ENCODE results near the gene ANKRD2.

ANKRD2 gene

GRCh38 chr10:97612386-97612785 is 39.8 kb downstream of the ANKRD2 start:
- Histone ChIP-seq H2AFZ (ENCODE audit: low read depth) (0 out of 2 replicates have a peak overlapping the region, but pooled peaks have one; percentile 18), H3K4me1 (ENCODE audit: low read depth, poor library complexity, severe bottlenecking) (no peaks in the 10 kb centered on the region), H3K27ac (no peak overlapping the region), H3K4me3 (IDR thresholded peaks at IDR 0.05; ENCODE audit: insufficient read depth, low read depth, low read length) (no peak overlapping the region), H3K79me2 (ENCODE audit: insufficient read depth, low read depth) (no peaks in the 10 kb centered on the region), H3K36me3 (ENCODE audit: insufficient read depth) (no peaks in the 10 kb centered on the region), H3K4me2 (no peak overlapping the region), H3K27me3 (ENCODE audit: insufficient read depth, low read depth) (no peaks in the 10 kb centered on the region), H3K9ac (no peak overlapping the region), H4K20me1 (ENCODE audit: insufficient read depth) (no peaks in the 10 kb centered on the region)
- peak; percentile 43; the same call in 1 of the 2 replicates for TF ChIP-seq CTCF (conservative IDR thresholded peaks at IDR 0.05; ENCODE audit: low read depth, low read length)

- Histone ChIP-seq H3K27ac (no peak overlapping the region), H3K4me3 (IDR thresholded peaks at IDR 0.05; ENCODE audit: insufficient read depth, low read depth, low read length) (no peak overlapping the region), H2AFZ (ENCODE audit: low read depth) (no peak overlapping the region), H3K27me3 (ENCODE audit: insufficient read depth, low read depth) (no peaks in the 10 kb centered on the region), H3K4me2 (no peak overlapping the region), H3K79me2 (ENCODE audit: insufficient read depth, low read depth) (no peaks in the 10 kb centered on the region), H3K9ac (no peak overlapping the region), H4K20me1 (ENCODE audit: insufficient read depth) (no peaks in the 10 kb centered on the region), H3K36me3 (ENCODE audit: insufficient read depth) (no peaks in the 10 kb centered on the region), H3K4me1 (ENCODE audit: low read depth, poor library complexity, severe bottlenecking) (no peaks in the 10 kb centered on the region)
- TF ChIP-seq CTCF (conservative IDR thresholded peaks at IDR 0.05; ENCODE audit: low read depth, low read length), result no peak
Measured at GRCh38 chr10:97618285-97618684, 45.7 kb downstream of the ANKRD2 start.

GRCh38 chr10:97618733-97619132 is 46.2 kb downstream of the ANKRD2 start:
- Histone ChIP-seq H3K36me3 (ENCODE audit: insufficient read depth) (no peaks in the 10 kb centered on the region), H3K9ac (no peak overlapping the region), H3K4me2 (no peak overlapping the region), H3K4me1 (ENCODE audit: low read depth, poor library complexity, severe bottlenecking) (no peaks in the 10 kb centered on the region), H4K20me1 (ENCODE audit: insufficient read depth) (no peaks in the 10 kb centered on the region), H3K79me2 (ENCODE audit: insufficient read depth, low read depth) (no peaks in the 10 kb centered on the region), H2AFZ (ENCODE audit: low read depth) (no peak overlapping the region), H3K27me3 (ENCODE audit: insufficient read depth, low read depth) (no peaks in the 10 kb centered on the region), H3K27ac (no peak overlapping the region), H3K4me3 (IDR thresholded peaks at IDR 0.05; ENCODE audit: insufficient read depth, low read depth, low read length) (no peak overlapping the region)
- TF ChIP-seq CTCF (conservative IDR thresholded peaks at IDR 0.05; ENCODE audit: low read depth, low read length), result no peak

- H3K79me2 ChIP-seq (ENCODE audit: insufficient read depth, low read depth), result no peaks in the 10 kb centered on the region
- no peak overlapping the region for H3K4me2 ChIP-seq
- H3K4me1 ChIP-seq (ENCODE audit: low read depth, poor library complexity, severe bottlenecking), result no peaks in the 10 kb centered on the region
- no peaks in the 10 kb centered on the region for H3K27me3 ChIP-seq (ENCODE audit: insufficient read depth, low read depth)
- no peak overlapping the region for H3K9ac ChIP-seq
- no peaks in the 10 kb centered on the region for H3K36me3 ChIP-seq (ENCODE audit: insufficient read depth)
- H3K4me3 ChIP-seq (IDR thresholded peaks at IDR 0.05; ENCODE audit: insufficient read depth, low read depth, low read length), result no peak overlapping the region
- no peak for TF ChIP-seq CTCF (conservative IDR thresholded peaks at IDR 0.05; ENCODE audit: low read depth, low read length)
- H4K20me1 ChIP-seq (ENCODE audit: insufficient read depth), result no peaks in the 10 kb centered on the region
- H3K27ac ChIP-seq, result no peak overlapping the region
- H2AFZ ChIP-seq (ENCODE audit: low read depth), result no peak overlapping the region
Measured at GRCh38 chr10:97623277-97623676, 50.7 kb downstream of the ANKRD2 start.
